GM20431 (cell line): ENCODE data around the gene SRRM5.
"Not testable (repeated sequence)": the region's sequence is repeated elsewhere in the genome, so short reads cannot be mapped to it uniquely, and the experiment has no call there.

Experiments
- in situ Hi-C: fragments of 300-500 bp; cut with MseI, MboI; formaldehyde crosslinking; loops from one replicate; pipeline ENCODE4 v1.15.0; 2020; ENCODE audit warnings: low sequenced_read_pairs; ENCODE audit not compliant: unreplicated experiment

Gene SRRM5

DNA sequence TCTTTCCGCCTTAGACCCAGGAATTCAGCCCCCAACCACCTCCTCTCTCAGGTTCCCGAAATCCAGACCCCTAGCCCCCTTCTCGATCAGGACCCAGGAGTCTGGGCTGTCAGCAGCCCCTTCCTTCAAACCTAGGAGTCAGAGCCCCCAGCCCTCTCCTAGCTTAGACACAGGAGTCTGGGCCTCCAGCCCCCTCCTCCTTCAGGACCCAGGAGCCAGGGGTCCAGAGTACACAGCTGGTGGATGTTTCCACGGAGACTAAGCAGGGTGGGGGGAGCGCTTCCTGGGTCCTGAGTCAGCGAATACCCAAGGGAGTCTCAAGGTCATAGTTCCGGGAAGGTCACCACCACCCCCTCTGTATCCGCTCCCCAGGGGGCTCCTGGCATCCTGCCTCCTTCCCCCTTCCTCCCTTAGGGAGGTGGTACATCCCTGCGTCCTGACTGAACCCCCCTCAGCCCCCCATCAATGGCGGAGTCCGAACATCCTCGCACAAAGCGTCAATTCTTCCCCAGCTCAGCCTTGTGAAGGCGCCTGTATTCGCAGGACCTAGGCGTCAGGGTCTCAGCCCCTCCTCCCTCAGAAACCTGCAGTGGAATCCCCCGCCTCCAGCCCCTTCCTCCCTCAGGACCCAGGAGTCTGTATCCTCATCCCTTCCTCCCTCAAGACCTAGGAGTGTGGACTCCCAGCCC, 23.1 kb downstream of the SRRM5 start:
- in situ Hi-C loops, result no loop called here

- in situ Hi-C loops, result not testable (repeated sequence)
Observed at GRCh38 chr19:43635561-43635940, 23.7 kb downstream of the SRRM5 start.

- in situ Hi-C loops, result no loop called here
Observed at GRCh38 chr19:43636121-43636683, 24.3 kb downstream of the SRRM5 start.

GRCh38 chr19:43638214-43638994, 26.5 kb downstream of the SRRM5 start:
- in situ Hi-C loops, result no loop called here

DNA sequence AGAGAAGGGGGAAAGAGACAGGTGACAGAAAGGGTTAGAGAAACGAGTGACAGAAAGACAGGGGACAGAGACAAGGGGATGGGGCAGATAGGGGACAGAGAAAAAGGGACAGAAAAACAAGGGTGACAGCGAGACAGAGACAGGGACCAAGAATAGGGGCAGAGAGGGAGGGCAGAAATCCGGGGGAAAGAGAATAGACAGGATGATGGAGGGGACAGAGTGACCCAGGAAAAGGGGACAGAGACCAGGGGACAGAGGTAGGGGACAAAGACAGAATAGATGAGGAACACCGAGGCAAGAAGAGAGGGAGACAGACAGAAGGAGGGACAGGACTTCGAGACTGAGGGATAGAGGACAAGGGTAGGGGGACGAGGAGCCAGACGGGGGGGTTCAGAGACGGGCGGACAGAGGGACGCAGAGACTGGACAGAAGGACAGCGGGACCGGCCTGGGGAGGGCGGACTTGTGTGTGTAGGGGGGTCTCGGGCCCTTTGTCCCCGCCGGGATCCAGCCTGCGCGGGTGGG, 27.2 kb downstream of the SRRM5 start:
- in situ Hi-C loops, result no loop called here

- in situ Hi-C loops, result no loop called here
Observed at GRCh38 chr19:43639519-43640423, 27.9 kb downstream of the SRRM5 start, which contains the start of gene CADM4. Gene CADM4 (minus strand): TSS chr19:43639850. CDS start chr19:43639790, 60 bp downstream.

DNA sequence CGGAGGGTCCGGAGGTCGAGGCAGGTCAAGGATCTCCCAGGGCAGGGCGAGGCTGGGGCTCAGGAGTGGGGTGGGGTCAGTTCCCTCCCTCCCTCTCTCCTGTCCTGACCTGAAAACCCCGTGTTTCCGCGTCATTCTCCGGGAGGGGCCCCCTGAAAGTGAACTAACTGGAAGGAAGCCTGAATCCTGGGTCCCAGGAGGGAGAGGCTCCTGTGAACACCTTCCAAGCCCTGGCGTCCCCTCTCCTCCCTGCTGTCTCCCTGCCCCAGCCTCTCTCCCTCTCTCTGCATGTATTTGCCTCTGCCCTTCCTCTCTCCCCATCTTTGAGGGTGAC, 28.5 kb downstream of the SRRM5 start:
- in situ Hi-C loops, result no loop called here

DNA sequence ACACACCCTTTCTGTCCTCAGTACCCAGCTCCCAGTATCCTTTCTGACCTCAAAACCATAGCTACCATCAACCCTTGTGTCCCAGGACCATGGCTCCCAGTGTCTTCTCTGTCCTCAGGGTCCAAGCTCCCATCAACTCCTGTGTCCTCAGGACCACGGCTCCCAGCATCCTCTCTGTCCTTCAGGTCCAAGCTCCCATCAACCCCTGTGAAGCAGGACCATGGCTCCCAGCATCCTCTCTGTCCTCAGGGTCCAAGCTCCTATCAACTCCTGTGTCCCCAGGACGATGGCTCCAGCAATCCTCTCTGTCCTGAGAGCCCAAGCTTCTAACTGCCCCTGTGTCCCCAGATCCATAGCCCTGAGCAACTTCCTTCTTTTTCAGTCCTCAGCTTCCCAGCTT, 29.4 kb downstream of the SRRM5 start:
- in situ Hi-C loops, result no loop called here

GRCh38 chr19:43642531-43642930, 30.6 kb downstream of the SRRM5 start:
- in situ Hi-C loops, result no loop called here

DNA sequence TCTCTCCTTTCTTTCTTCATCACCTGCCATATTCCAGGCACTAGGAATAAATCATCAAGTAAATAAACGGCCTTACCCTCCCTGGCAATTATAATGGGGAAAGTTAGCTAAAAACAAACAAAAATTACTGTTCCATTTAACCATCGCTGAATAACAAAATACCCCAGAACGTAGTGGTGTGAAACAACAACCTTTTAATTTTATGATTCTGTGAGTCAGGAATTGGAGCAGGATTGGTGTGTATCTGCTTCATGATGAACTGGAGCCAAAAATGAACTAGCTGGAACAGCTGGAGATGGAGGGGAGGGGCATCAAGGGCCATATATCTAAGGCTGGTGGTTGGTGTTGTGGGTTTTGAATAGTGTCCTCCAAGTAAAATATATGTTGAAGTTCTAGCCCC, 31.4 kb downstream of the SRRM5 start:
- in situ Hi-C loops, result no loop called here

GRCh38 chr19:43644181-43644580, 32.3 kb downstream of the SRRM5 start:
- in situ Hi-C loops, result no loop called here

- in situ Hi-C loops, result no loop called here
Observed at GRCh38 chr19:43648633-43649032, 36.7 kb downstream of the SRRM5 start.

DNA sequence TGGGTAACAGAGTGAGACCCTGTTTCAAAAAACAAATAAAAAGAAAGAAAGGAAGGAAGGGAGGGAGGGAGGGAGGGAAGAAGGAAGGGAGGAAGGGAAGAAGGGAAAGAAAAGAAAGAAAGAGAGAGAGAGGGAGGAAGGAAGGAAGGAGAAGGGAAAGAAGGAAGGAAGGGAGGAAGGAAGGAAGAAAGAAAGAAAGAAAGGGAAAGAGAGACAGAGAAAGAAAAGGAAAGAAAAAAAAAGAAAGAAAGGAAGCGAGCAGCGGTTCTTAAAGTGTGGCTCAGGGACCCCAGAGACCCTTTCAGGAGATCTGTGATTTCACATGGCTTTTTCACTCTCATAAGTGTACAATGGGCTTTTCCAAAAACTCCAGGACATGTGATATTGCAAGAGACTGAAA, 37.6 kb downstream of the SRRM5 start:
- in situ Hi-C loops, result no loop called here

DNA sequence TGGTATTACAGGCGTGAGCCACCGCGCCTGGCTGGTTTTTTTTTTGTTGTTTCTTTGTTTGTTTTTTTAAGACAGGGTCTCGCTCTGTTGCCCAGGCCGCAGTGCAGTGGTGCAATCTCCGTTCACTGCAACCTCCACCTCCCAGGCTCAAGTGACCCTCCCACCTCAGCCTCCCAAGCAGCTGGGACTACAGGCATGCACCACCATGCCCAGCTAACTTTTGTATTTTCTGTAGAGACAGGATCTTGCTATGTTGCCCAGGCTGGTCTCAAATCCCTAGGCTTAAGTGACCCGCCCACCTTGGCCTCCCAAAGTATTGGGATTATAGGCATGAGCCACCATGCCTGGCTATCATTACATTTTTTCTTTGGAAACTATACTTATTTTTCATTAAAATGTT, 38.4 kb downstream of the SRRM5 start:
- in situ Hi-C loops, result not testable (repeated sequence)

GRCh38 chr19:43651758-43652545, 40.1 kb downstream of the SRRM5 start:
- in situ Hi-C loops, result no loop called here

DNA sequence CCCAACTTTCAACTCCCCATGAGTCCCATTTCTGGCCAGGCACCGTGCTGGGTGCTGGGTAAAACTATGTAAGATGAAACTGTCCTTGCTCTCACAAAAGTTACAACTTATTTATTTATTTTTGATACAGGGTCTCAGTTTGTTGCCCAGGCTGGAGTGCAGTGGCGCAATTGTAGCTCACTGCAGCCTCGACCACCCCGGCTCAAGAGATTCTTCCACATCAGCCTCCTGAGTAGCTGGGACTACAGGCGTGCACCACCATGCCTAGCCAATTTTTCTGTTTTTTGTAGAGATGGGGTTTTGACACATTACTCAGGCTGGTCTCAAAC, 40.6 kb downstream of the SRRM5 start:
- in situ Hi-C loops, result no loop called here

DNA sequence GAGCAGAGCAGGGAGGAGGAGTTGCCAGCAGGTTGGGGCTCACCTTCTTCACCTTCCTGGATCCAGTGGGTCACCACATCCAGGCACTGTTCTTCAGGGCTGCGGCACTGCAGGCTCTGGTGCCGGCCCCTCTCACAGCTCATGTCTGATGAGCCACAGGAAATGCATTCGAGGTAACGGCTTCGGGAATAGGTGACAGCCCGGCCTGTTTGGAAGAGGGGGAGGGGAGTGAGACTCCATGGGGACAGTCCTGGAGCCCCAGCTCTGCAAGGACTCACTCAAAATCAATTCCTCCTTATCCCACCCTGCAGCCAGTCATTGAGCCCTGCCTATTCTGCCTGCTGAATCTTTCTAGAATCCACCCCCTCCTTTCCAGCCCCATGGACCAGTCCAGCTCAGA, 44.5 kb downstream of the SRRM5 start:
- in situ Hi-C loops, result no loop called here

- in situ Hi-C loops, result no loop called here
Observed at GRCh38 chr19:43658001-43658400, 46.1 kb downstream of the SRRM5 start.

DNA sequence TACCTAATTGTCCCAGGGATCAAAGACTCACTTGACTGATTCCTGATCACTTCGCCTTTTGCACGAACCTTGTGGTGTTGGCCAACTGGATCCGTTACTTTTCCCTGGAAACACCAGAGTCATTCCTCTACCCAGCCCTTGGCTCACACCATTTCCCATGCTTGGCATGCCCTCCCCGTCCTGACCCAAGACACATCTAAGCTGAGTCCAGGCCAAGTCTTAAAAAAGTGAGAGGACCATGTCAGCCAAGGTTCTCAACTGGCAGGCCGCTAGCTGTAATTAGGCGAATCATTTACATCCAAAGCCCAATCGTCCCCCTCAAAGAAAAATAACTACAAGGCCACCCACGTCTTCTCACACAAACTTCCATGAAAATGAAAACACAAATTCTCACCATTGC, 46.6 kb downstream of the SRRM5 start:
- in situ Hi-C loops, result no loop called here
